K562 (cell line): Measurements from ENCODE around the gene GEMIN4. TPM values are rescaled to one million over a fixed set of nuclear protein-coding genes. Genes with fewer than 3 reads are reported as not detected.

Source experiments
- ATAC-seq: fragments of 200-7000 bp; cut with Tn5 transposase; 3 replicates; pipeline ENCODE4 v1.9.1; 2020; ENCODE audit warnings: moderate library complexity
- BruUV-seq: library from RNA; stranded (reverse); fragments of 400-500 nt; replicated peaks from 2 replicates; lab custom pipeline; 2021; lab: Mats Ljungman, UMichigan
- CTCF ChIA-PET: fragments of 300-600 bp; formaldehyde crosslinking; extraction: SDS; loops from one replicate; lab custom pipeline; 2021; ENCODE audit warnings: low intra/inter-chr PET ratio; lab: Yijun Ruan, JAX
- POLR2A ChIA-PET: fragments of 300-600, 350-650 bp; sonication (Branson Sonifier 250); formaldehyde crosslinking; extraction: SDS; loops from one replicate; lab custom pipeline; 2021; ENCODE audit warnings: antibody characterized with exemption, inconsistent platforms; lab: Yijun Ruan, JAX
- DNase-seq, 4 experiments: peaks; one replicate each; pipeline versions ENCODE4 v3.0.0 to v3.0.0-alpha.2; 2011 to 2018; ENCODE audit warnings: low spot score in 3 of 4, mixed read lengths in 3 of 4; ENCODE audit errors: extremely low read depth in 1 of 4
- FAIRE-seq: peaks from 2 replicates; lab custom pipeline; 2011; peaks lifted over from hg19 to GRCh38; lab: Jason Lieb, UNC
- H2AFZ ChIP-seq: 2 replicates; pipeline ENCODE4 v1.6.0; 2011; ENCODE audit warnings: low read depth, low read length, control low read depth, inconsistent platforms
- H3K27ac ChIP-seq: fragments of 200-600 bp; 3 replicates; pipeline ENCODE4 v1.8.0; 2011; ENCODE audit warnings: low read depth, mild to moderate bottlenecking, control low read depth, inconsistent platforms, low read length, moderate library complexity, mixed read lengths; ENCODE audit errors: extremely low read depth
- H3K27me3 ChIP-seq, 2 experiments: fragments of 300-600 bp in 1 of 2; 2 replicates in 1 of 2; 3 replicates in 1 of 2; pipeline versions ENCODE4 v1.6.0 to v1.8.0; 2011; ENCODE audit warnings: inconsistent platforms in 2 of 2, low read length in 2 of 2, mild to moderate bottlenecking in 1 of 2, mixed read lengths in 1 of 2, moderate library complexity in 1 of 2; ENCODE audit not compliant: control insufficient read depth in 2 of 2, insufficient read depth in 2 of 2
- H3K36me3 ChIP-seq: fragments of 300-600 bp; 3 replicates; pipeline ENCODE4 v1.8.0; 2011; ENCODE audit warnings: mild to moderate bottlenecking, low read length, inconsistent platforms; ENCODE audit not compliant: control insufficient read depth, insufficient read depth
- H3K4me1 ChIP-seq, 2 experiments: fragments of 200-600 bp in 1 of 2; replicated peaks in 1 of 2; 2 replicates in 1 of 2; 3 replicates in 1 of 2; pipeline versions ENCODE4 v1.5.1 to v1.8.0; 2011; ENCODE audit warnings: inconsistent platforms in 2 of 2, low read length in 2 of 2, mild to moderate bottlenecking in 1 of 2, mixed read lengths in 1 of 2, moderate library complexity in 1 of 2; ENCODE audit not compliant: control insufficient read depth in 2 of 2, insufficient read depth in 2 of 2
- H3K4me2 ChIP-seq: 2 replicates; pipeline ENCODE4 v1.6.1; 2011; ENCODE audit warnings: low read length, control low read depth, inconsistent platforms, mixed read lengths; ENCODE audit not compliant: insufficient read depth
- H3K4me3 ChIP-seq: fragments of 200-600 bp; sonication (generic), shearing (Covaris generic); 2 replicates; pipeline ENCODE4 v1.5.1; 2016; ENCODE audit warnings: control low read depth, inconsistent platforms
- H3K79me2 ChIP-seq: fragments of 200-600 bp; 3 replicates; pipeline ENCODE4 v1.8.0; 2011; ENCODE audit warnings: low read length, inconsistent platforms; ENCODE audit not compliant: control insufficient read depth, insufficient read depth
- H3K9ac ChIP-seq, 2 experiments: 2 replicates each; pipeline versions ENCODE4 v1.6.0 to v1.6.1; 2011; ENCODE audit warnings: low read depth in 2 of 2, low read length in 2 of 2, control low read depth in 1 of 2, inconsistent platforms in 1 of 2, mild to moderate bottlenecking in 1 of 2, mixed read lengths in 1 of 2; ENCODE audit not compliant: insufficient read depth in 1 of 2
- H3K9me1 ChIP-seq: one replicate; pipeline ENCODE4 v1.6.0; 2011; ENCODE audit warnings: inconsistent platforms, mild to moderate bottlenecking, low read length, moderate library complexity; ENCODE audit not compliant: control insufficient read depth, insufficient read depth
- H3K9me3 ChIP-seq: replicated peaks from 2 replicates; pipeline ENCODE4 v1.5.1; 2011; ENCODE audit warnings: low read depth, low read length, inconsistent platforms; ENCODE audit not compliant: control insufficient read depth, insufficient read depth
- H4K20me1 ChIP-seq: replicated peaks from 2 replicates; pipeline ENCODE4 v1.6.1; 2011; ENCODE audit warnings: low read length, inconsistent platforms, mixed read lengths; ENCODE audit not compliant: control insufficient read depth, insufficient read depth
- CREBBP ChIP-seq: IDR thresholded peaks from one replicate; pipeline ENCODE4 v1.6.1; 2012; ENCODE audit warnings: low read depth, mild to moderate bottlenecking, control low read depth, inconsistent platforms, low read length
- HSF4 ChIP-seq: fragments of 250-450 bp; sonication (Bioruptor Pico); IDR thresholded peaks from 2 replicates; pipeline ENCODE4 v2.1.2; 2022; ENCODE audit warnings: mild to moderate bottlenecking, moderate library complexity, borderline replicate concordance
- KAT2B ChIP-seq: IDR thresholded peaks from one replicate; pipeline ENCODE4 v1.6.1; 2012; ENCODE audit warnings: low read depth, mild to moderate bottlenecking, control low read depth, inconsistent platforms, low read length, moderate library complexity
- MECOM ChIP-seq: fragments of 250-450 bp; sonication (Bioruptor Pico); IDR thresholded peaks from 2 replicates; pipeline ENCODE4 v1.8.0; 2022; ENCODE audit warnings: inconsistent platforms
- ZNF140 ChIP-seq: fragments of 250-450 bp; sonication (Bioruptor Pico); IDR thresholded peaks from 2 replicates; pipeline ENCODE4 v1.8.0; 2021; ENCODE audit warnings: moderate library complexity, mild to moderate bottlenecking, inconsistent platforms
- ZNF165 ChIP-seq: fragments of 250-450 bp; sonication (Bioruptor Pico); IDR thresholded peaks from 2 replicates; pipeline ENCODE4 v1.4.0; 2020; ENCODE audit warnings: borderline replicate concordance
- WGBS: fragments of 100-300 bp; shearing (Covaris generic); methylation state at CpG from one replicate; pipeline ENCODE4 v1.1.6; 2016; ENCODE audit warnings: low coverage, mixed read lengths; ENCODE audit not compliant: insufficient coverage; ENCODE audit errors: missing lambda C conversion rate; 5-methylcytosine and 5-hydroxymethylcytosine counted together
- in situ Hi-C: fragments of 300-500 bp; cut with MboI; formaldehyde crosslinking; loops from 4 replicates; pipeline ENCODE4 v1.15.0; 2018; ENCODE audit warnings: inconsistent platforms, mixed read lengths
- intact Hi-C: fragments of 100-400 bp; cut with micrococcal nuclease; formaldehyde crosslinking; loops from 2 replicates; pipeline ENCODE4 v1.14.2; 2022
- polyA plus RNA-seq, 8 experiments: library from polyadenylated mRNA; depleted of rRNA in 4 of 8; stranded (reverse) in 5 of 8; unstranded in 3 of 8; fragments of >200 nt; fragmentation: Nextera tagmentation in 2 of 8; fragmentation: Illumina TruSeq in 1 of 8; extraction: Ambion mirVana in 2 of 8; extraction: Trizol in 1 of 8; gene quantifications; 2 replicates each; pipeline versions ENCODE4 v1.2.1 to v1.2.3, GENCODE V29; 2011 to 2014; ENCODE audit warnings: inconsistent platforms in 1 of 8, missing spikeins in 1 of 8
- total RNA-seq, 7 experiments: library from RNA; depleted of rRNA in 6 of 7; stranded (reverse); fragments of >200 nt in 6 of 7; fragmentation: Illumina TruSeq in 2 of 7; extraction: Trizol in 2 of 7; gene quantifications; 2 replicates each; pipeline versions ENCODE4 v1.2.1 to v1.2.3, GENCODE V29; 2011 to 2021; ENCODE audit warnings: low replicate concordance in 1 of 7
- TF ChIP-seq, protein P1 (sequence below): fragments of 200-800 bp; sonication (Bioruptor generic); IDR thresholded peaks from 2 replicates; pipeline ENCODE4 v1.6.1; 2017; ENCODE audit warnings: missing genetic modification characterization, missing compliant biosample characterization
- TF ChIP-seq, protein P2 (sequence below): sonication (generic); formaldehyde crosslinking; IDR thresholded peaks from 2 replicates; pipeline ENCODE4 v1.8.0; 2023; ENCODE audit warnings: missing genetic modification reagents, mild to moderate bottlenecking, borderline replicate concordance

Gene GEMIN4
- total and polyA plus RNA-seq, 9 of the 15 experiments (the other 6 are each of a cell fraction or from before 2014, with no cell fraction given), result 1.8 to 42.5 (median 10.8) TPM

DNA sequence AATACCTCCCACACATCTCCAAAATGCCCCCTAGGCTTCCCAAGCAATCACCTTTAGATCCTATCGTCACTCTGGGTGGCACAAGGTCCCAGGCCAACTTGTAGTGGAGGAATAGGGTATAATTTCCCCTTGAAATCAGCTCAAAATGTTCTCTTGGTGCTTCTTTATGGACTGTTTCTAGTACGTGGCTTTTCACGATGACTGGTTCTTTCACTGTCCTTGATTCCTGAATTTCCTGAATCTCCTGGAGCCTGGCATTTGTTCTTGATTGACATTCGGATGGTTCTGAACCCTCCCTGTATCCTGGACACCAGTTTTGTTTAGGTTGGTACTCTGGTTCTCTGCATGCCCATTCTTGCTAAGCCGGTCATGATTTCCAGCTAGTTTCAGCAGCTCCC is 30.5 kb downstream of the GEMIN4 start:
- H2AFZ ChIP-seq, result no peak overlapping the region
- H4K20me1 ChIP-seq, result no peaks in the 10 kb centered on the region
- no TSS peak for BruUV-seq
- H3K9ac ChIP-seq, result no peak overlapping the region
- no peaks in the 10 kb centered on the region; a peak in 2 of 5 replicates for H3K4me1 ChIP-seq
- in situ Hi-C loops (no loop called here), intact Hi-C loops (no loop called here)
- POLR2A ChIA-PET, result no interaction called here
- H3K27ac ChIP-seq, result no peak overlapping the region
- H3K4me2 ChIP-seq, result no peak overlapping the region
- no peaks in the 10 kb centered on the region for H3K9me3 ChIP-seq
- 23% methylated on average over 5 of the region's 5 CpGs for WGBS
- CTCF ChIA-PET, result no interaction called here
- FAIRE-seq (no peak), ATAC-seq (no peak), DNase-seq (no peak)
- H3K9me1 ChIP-seq, result no peaks in the 10 kb centered on the region
- H3K27me3 ChIP-seq, result no peaks in the 10 kb centered on the region
- no peak for TF ChIP-seq ZNF140 (CRISPR knock-in tag)
- TF ChIP-seq KAT2B, result no peak
- TF ChIP-seq, protein P1, sequence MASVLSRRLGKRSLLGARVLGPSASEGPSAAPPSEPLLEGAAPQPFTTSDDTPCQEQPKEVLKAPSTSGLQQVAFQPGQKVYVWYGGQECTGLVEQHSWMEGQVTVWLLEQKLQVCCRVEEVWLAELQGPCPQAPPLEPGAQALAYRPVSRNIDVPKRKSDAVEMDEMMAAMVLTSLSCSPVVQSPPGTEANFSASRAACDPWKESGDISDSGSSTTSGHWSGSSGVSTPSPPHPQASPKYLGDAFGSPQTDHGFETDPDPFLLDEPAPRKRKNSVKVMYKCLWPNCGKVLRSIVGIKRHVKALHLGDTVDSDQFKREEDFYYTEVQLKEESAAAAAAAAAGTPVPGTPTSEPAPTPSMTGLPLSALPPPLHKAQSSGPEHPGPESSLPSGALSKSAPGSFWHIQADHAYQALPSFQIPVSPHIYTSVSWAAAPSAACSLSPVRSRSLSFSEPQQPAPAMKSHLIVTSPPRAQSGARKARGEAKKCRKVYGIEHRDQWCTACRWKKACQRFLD (CRISPR knock-in tag), result no peak
- no peak for TF ChIP-seq MECOM (CRISPR knock-in tag)
- TF ChIP-seq HSF4 (CRISPR knock-in tag), result no peak
- TF ChIP-seq, protein P2, sequence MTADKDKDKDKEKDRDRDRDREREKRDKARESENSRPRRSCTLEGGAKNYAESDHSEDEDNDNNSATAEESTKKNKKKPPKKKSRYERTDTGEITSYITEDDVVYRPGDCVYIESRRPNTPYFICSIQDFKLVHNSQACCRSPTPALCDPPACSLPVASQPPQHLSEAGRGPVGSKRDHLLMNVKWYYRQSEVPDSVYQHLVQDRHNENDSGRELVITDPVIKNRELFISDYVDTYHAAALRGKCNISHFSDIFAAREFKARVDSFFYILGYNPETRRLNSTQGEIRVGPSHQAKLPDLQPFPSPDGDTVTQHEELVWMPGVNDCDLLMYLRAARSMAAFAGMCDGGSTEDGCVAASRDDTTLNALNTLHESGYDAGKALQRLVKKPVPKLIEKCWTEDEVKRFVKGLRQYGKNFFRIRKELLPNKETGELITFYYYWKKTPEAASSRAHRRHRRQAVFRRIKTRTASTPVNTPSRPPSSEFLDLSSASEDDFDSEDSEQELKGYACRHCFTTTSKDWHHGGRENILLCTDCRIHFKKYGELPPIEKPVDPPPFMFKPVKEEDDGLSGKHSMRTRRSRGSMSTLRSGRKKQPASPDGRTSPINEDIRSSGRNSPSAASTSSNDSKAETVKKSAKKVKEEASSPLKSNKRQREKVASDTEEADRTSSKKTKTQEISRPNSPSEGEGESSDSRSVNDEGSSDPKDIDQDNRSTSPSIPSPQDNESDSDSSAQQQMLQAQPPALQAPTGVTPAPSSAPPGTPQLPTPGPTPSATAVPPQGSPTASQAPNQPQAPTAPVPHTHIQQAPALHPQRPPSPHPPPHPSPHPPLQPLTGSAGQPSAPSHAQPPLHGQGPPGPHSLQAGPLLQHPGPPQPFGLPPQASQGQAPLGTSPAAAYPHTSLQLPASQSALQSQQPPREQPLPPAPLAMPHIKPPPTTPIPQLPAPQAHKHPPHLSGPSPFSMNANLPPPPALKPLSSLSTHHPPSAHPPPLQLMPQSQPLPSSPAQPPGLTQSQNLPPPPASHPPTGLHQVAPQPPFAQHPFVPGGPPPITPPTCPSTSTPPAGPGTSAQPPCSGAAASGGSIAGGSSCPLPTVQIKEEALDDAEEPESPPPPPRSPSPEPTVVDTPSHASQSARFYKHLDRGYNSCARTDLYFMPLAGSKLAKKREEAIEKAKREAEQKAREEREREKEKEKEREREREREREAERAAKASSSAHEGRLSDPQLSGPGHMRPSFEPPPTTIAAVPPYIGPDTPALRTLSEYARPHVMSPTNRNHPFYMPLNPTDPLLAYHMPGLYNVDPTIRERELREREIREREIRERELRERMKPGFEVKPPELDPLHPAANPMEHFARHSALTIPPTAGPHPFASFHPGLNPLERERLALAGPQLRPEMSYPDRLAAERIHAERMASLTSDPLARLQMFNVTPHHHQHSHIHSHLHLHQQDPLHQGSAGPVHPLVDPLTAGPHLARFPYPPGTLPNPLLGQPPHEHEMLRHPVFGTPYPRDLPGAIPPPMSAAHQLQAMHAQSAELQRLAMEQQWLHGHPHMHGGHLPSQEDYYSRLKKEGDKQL (CRISPR knock-in tag), result no peak
- no peak for TF ChIP-seq CREBBP
- no peak for TF ChIP-seq ZNF165 (CRISPR knock-in tag)
- no peaks in the 10 kb centered on the region for H3K36me3 ChIP-seq
- no peaks in the 10 kb centered on the region for H3K79me2 ChIP-seq
- no peak overlapping the region for H3K4me3 ChIP-seq
